DLD1 (cell line): ENCODE results near the gene NSL1.
"Not testable (repeated sequence)": the region's sequence is repeated elsewhere in the genome, so short reads cannot be mapped to it uniquely, and the experiment has no call there.

Experiments
- in situ Hi-C: cut with HindIII; loops from 2 replicates; pipeline ENCODE4 v1.10.0; 2017; ENCODE audit warnings: low sequenced_read_pairs

The NSL1 gene

DNA sequence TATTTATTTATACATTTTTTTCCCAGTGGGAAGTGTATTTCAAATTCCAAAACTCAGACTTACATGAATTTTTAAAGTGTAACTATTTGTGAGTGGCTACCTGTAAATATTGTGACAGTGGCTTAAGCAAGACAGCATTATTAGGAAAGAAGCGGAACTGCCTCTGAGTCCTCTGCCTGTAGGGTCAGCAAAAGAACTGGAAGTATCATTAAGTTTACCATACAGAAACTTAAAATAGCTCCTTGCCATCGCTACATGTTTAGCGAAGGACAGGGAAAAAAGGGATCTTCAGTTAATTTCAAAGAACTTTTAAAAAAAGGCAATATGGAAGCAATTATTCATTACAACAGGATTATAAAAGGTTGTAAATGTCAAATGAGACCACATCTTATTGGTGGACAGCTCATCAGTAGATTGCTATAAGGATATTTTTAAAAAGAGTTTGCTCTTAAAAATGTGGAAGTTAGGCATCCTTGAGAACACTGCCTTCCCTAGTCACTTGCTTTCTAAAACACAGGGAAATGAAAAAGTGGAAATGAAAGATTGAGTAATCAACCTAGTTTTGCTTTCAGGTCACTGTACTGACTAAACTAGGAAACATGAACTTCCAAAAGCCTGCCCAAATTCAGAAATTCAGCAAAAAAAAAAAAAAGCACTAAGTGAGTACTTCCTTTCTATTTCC is 39.2 kb downstream of the NSL1 start:
- in situ Hi-C loops = no loop called here

DNA sequence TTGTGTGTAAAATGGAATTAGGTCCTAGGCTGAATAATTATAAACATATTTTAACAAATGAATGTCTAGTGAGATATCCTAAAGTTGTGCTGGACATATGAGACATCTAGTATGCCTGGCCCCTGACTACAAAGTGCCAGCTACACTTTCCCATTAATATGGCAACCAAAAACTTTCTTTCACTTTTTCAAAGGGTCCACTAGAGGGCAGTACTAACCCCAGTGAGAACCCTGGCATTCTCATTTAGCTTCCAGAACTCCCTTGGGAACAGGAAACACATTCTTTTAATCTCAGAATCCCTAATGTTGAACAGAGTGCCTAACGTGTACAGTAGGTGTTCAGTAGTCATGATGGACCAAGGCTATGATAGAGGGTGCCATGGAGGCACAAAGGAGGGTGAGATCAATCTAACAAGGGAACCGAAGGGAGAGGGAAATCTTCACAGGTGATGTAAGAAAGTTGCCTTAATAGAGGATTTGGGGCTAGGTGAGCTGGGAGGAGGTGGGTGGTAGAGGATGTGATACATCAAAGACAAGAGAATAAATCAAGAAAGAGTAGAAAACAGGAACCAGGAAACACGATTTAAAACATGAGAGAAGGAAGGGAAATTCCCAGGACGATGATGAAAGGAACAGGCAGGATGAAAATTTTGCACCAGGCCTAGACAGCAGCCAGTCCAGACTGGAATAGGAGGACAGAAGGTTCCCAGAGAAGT is 41.6 kb downstream of the NSL1 start:
- in situ Hi-C loops = no loop called here

DNA sequence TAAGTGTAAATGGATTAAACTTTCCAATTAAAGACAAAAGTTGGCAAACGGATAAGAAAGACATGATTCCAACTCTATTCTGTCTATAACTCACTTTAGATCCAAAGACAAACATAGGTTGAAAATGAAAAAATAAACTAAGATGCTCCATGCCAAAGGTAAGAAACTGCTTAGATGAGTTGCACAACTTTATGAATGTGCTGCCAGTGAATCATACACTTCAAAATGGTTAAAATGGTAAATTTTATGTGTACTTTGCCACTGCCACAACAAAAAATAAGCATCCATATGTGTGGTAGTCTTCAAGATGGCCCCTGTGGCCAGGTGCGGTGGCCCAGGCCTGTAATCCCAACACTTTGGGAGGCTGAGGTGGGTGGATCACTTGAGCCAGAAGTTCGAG is 45.0 kb downstream of the NSL1 start:
- in situ Hi-C loops = no loop called here

DNA sequence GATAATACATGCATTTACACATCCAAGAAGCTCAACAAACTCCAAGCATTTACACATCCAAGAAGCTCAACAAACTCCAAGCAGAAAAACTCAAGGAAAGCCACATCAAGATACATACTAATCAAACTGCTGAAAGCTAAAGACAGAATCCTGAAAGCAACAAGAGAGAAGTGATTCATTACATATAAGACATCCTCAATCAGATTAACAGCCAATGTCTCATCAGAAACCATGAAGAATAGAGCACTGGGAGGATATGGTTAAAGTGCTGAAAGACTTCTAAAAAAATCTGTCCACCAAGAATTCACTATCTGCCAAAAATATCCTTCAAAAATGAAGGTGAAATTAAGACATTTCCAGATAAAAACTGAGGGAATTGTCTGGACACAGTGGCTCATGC is 46.3 kb downstream of the NSL1 start:
- in situ Hi-C loops = no loop called here

DNA sequence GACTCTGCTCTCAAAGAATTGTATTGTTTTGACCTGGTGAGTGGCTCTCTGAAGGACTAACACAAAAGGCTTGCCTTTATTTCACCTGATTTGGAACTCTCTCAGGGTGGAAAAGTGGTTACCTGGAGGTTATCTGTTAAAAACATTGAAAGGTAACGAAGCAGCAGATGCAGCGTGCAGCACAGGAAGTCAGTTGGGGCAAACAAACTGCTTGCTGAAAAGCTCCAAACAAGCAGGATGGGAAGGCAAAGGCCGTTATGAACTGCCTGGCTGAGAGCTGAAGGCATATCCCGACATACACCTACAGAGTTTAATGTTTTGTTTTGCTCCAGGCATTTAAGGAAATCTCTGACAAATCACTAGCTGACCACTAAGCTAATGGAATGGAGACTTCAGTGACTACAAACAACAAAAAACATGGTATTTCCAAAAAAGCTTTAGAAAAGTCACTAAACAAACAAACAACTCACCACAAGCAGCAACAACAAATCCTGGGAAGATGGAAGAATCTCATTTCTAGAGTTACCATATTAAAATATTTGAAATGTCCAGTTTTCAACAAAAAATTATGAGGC is 47.6 kb downstream of the NSL1 start:
- in situ Hi-C loops = no loop called here

DNA sequence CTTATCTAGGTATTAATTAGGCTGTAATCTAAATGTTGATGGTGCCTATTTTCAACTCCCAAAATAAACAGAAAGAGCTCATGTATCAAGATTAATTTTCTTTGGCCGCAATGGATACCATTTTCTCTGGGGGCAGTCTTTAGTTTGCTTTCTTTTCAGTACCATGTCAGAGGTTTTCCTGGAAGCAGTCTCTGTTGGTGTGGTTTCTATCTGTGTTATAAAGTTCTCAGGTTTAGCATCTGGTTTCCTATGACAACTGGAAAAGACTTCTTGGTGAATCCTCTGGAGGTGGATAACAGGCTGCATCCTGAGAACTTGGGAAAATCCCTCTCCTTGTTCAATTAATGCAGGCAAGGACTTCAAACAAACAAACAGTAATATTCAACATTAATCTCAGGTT is 53.2 kb downstream of the NSL1 start:
- in situ Hi-C loops = no loop called here

DNA sequence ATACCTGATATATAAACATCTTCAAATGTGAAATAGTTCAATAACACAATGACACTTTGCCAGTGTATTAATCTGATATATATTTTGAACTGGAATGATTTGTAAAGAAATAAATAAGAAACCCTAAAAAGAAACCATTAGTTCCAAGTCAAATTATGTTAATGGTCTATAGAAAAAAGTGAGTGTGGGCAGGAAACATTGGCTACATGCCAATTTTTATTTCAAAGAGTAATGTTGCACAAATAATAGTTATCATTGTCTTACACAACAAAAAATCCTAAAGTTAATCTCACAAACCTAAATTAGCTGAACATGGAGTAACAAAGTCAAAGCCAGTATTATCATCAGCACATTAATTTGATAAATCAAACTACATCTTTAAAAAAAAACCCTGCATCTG is 54.0 kb downstream of the NSL1 start:
- in situ Hi-C loops = no loop called here

DNA sequence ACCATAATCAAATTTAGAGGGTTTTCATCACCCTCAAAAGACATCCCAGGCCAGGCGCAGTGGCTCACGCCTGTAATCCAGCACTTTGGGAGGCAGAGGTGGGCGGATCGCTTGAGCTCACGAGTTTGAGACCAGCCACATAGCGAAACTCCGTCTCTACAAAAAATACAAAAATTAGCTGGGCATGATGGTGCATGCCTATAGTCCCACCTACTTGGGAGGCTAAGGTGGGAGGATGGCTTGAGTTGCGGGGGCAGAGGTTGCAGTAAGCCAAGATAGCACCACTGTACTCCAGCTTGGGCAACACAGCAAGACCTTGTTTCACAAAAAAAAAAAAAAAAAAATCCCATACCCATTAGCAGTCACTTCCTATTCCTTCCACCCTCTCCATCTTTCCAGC is 58.5 kb downstream of the NSL1 start:
- in situ Hi-C loops = no loop called here

DNA sequence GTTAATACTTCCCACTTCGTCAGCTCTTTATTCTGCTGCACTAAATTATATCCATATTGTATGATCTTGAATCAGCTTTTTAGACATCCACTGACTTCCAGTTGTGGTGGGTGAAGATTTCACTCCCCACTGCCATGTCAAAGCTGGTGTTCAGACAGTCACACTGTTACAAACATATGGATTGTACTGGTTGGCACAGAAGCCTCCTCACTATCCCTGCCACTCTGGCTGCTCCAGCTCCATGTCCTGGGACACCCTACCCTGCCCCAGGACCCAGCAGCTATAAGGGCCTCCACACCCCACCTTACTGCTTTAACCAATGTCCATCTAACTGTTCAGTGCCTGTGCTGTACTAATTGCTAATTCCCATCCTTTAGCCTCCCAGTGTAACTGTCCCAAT is 59.9 kb downstream of the NSL1 start:
- in situ Hi-C loops = no loop called here

DNA sequence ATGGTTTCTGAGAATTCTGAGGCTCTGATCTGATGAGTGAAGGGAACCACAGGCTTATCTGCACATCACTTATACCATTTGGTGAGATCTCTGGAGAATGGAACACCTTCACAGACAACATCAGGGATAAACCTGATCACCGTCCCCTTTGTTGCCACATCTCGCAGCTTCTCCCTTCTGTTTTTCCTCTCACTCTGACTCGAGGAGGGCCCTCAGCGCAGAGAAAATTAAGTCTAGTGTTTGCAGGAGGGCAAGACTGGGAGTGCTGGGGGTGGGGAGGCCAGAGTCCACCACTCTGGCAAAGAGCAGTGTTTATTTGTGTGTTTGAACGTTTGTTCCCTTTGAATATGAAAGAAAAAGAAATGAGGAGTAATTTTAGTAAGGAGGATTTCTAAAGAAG is 63.0 kb downstream of the NSL1 start:
- in situ Hi-C loops = no loop called here

DNA sequence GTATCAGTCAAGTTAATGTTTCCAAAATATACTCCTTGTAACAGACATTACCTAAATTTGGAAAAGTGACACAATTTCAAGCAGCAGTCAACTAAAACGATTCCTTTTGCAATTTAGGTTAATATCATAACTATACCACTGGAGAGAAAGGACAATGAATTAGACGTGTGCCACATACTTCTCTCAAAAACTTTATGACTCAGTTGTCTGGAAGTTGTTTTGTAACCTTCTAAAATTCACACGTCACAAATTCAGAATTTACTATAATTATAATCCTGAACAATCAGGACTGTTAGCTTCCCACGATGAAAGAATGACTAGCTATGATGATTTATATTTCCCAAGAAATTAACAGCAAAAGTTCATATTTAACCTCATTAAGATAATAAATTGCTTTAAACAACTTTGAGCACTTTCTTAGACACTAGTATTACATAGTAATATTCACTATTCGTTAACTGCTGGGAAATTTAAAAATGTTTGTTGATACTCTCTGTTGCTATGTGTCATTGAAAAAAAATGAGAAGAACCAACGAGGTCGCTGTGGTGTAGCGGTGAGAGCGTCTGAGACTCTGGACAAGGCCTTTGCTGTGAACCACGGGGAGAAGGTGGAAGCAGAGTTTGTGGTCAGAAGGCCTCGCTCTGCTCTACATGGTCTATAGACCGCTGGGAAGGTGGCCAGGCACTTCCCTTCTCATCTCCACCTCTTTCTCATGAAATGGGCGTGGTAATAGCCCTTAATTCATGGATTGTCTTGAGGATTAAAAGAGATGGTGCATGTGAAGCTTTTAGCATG is 64.0 kb downstream of the NSL1 start:
- in situ Hi-C loops = no loop called here

DNA sequence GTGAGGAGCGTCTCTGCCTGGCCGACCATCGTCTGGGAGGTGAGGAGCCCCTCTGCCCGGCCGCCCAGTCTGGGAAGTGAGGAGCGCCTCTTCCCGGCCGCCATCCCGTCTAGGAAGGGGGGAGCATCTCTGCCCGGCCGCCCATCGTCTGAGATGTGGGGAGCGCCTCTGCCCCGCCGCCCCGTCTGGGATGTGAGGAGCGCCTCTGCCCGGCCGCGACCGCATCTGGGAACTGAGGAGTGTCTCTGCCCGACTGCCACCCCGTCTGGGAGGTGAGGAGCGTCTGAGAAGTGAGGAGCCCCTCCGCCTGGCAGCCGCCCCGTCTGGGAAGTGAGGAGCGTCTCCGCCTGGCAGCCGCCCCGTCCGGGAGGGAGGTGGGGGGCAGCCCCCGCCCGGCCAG is 66.9 kb downstream of the NSL1 start:
- in situ Hi-C loops = not testable (repeated sequence)

DNA sequence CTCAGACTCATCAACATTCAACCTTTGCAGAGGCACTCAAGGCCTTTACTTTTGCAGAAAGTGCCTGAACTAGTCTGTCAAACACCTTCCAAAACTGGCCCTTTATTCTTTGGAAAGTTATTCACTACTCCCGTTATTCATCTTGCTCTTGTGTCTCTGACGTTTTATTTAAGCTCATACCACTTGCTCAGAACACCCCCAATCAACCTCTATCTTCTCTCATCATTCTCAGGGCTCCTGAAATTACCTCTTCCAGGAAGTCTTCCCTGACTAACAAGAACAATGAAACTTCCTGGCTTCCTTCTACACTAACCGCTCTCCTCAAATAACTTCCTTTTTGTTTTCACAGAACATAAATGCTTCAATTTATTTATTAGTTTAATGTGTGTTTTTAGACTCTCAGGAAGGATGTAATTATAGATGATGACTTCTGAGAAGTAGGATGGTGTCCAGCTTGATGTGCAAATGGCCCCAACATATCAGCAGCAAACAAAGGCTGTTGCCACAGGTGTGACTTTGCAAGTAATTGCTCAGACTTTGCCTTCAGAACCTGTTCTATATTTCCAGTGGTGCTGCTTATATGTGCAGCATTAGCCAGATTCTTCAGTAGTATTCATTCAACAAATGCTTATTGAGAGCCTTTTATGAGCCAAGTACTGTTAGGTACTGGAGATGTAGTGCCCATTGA is 69.2 kb downstream of the NSL1 start:
- in situ Hi-C loops = no loop called here

DNA sequence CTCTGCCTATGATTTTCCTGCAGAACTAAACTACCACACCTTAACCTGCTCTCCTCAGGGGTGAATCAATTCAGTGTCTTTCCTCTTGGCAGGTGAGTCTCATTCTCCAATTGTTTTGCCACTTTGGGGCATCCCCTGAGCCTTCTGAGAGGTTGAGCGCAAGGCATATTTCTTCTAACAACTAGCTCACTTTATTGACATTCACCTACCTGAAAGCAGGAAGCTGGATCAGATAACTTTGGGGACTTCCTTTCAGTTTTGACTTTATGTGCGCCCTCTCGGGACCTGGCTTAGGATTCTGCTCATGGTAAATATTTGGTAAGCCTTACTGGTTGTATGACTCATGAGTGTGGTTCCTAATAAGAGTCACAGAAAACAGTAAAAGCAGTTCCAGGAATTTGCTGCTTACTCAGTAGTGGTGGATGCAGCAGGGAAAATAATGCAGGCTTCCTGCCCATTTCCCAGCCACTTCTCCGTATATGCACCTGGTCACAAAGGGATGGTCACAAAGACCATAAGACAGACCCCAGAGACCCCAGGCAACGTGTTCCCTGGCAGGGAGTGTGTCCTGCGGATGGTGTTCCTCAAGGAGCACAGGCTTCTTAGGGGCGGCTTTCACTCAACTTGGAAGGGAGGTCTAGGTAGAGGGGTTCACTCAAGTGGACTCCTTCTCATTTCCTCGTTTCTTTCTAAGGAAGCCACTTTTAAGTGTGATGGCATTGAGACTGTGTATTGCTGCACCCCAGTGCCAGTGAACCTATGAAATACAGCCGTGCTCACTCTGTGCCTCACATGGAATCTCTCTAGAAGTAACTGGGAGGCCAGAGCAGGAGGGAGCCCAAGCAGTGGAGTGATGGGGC is 70.0 kb downstream of the NSL1 start:
- in situ Hi-C loops = no loop called here

DNA sequence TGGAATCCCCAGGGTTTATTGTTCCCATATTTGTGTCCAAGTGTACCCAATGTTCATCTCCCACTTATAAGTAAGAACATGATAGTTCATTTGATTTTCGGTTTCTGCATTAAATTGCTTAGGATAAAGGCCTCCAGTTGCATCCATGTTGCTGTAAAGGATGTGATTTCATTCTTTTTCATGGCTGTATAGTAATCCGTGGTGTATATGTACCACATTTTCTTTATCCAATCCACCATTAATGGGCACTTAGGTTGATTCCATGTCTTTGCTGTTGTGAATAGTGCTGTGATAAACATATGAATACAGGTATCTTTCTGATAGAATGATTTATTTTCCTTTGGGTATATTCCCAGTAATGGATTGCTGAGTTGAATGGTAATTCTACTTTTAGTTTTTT is 71.9 kb downstream of the NSL1 start:
- in situ Hi-C loops = no loop called here

DNA sequence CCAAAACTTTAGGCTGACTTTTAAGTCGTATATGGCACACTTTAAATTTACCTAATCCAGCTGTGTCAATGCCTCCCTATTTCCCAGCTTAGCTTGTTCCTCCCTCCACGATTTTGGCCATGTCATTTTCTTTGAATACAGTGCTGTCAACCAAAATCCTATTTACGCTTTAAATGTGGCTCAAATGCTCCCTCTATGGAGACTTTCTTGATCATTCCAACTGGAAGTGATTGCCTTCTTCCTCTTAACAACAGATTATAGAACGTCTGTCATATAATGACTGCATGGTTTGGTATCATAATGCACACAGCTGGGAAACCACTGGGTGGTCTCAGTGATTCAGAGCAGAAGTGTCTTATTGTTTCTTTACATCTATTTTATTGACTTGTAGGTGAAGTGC is 73.1 kb downstream of the NSL1 start:
- in situ Hi-C loops = no loop called here

DNA sequence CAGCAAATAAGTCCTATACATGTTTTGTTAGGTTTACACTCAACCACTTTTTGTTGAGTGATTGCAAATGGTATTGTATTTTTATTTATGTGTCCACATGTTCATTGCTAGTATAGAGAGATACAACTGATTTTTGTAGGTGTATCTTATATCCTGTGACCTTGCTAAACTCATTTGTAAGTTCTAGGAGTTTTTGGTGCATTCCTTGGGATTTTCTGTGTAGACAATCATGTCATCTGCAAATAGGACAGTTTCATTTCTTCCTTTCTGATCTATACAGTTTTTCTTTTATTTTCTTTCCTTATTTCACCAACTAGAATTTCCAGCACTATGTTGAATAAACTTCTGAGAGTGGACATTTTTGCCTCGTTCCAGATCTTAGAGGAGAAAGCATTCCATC is 75.4 kb downstream of the NSL1 start:
- in situ Hi-C loops = no loop called here

DNA sequence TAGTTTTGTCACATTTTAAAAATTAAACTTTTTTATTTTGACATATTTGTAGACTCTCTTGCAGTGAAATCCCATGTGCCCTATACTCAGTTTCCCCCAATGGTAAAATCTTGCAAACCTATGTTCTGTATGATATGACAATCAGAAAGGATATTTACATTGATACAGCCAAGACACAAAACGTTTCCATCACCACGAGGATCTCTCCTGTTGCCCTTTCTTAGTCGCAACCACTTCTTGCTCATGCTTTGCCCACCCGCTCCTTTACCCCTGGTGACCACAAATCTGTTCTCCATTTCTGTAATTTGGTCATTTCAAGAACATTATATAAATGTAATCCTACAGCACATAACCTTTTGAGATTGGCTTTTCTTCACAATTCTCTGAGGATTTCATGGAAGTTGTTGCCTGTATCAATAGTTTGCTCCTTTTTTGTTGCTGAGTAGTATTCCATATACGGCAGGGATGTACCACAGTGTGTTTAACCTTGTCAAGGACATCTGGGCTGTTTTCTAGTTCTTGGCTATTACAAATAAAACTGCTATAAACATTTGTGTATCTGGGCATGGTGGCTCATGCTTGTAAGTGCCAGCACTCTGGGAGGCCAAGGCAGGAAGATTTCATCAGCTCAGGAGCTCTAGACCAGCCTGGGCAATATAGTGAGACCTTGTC is 78.0 kb downstream of the NSL1 start:
- in situ Hi-C loops = no loop called here

DNA sequence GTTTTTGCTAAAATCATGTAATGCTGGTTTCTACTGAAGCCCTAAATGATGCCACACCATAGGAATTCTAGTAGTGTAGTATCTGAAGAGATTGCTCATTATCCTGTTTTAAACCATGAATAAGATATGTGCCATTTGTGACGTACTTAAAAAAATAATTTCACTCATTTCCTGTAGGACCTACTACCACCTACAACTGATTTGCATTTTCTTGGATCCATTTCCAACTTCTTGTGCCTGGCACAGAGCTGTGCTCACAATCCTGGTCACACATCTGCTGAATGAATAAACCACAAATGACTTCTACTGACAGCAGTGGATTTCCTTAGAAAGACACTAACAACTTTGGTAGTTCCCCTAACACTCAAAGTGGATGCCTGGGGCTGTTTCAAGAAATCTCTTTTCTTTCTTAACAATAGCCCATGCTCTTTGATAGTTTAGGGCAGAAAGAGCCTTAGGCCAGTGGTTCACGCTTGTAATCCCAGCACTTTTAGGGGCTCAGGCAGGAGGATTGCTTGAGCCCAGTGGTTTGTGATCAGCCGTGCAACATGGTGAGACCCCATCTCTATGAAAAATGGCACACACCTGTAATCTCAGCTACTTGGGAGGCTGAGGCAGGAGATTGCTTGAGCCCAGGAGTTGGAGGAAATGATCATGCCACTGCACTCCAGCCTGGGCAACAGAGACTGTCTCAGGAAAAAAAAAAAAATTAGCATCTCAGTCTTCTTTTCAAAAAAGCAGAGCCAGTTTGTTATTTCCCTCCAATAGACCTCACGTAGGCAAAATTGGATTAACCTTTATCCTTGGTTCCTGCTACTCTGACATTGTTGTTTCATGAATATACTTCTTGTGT is 78.9 kb downstream of the NSL1 start:
- in situ Hi-C loops = no loop called here
